Endodermal cell (in vitro differentiated cells): Measurements from ENCODE around the gene EMP3. TPM values are rescaled to one million over a fixed set of nuclear protein-coding genes. Genes with fewer than 3 reads are reported as not detected.
A peak's percentile ranks its signal among the peaks of the same experiment; 100 is the strongest.

Experiments used
- DNase-seq: peaks from one replicate; pipeline ENCODE4 v3.0.0-alpha.2; 2017
- H3K27ac ChIP-seq: 2 replicates; pipeline ENCODE4 v1.5.1; 2013; ENCODE audit warnings: mild to moderate bottlenecking, low read depth, low read length, moderate library complexity
- H3K27me3 ChIP-seq: 2 replicates; pipeline ENCODE4 v1.6.1; 2013; ENCODE audit warnings: mild to moderate bottlenecking, low read length, moderate library complexity; ENCODE audit not compliant: insufficient read depth, control insufficient read depth, poor library complexity, severe bottlenecking
- H3K36me3 ChIP-seq: 2 replicates; pipeline ENCODE4 v1.7.0; 2013; ENCODE audit warnings: mild to moderate bottlenecking, low read length, moderate library complexity; ENCODE audit not compliant: control insufficient read depth, insufficient read depth
- H3K4me1 ChIP-seq: one replicate; pipeline ENCODE4 v1.7.0; 2013; ENCODE audit warnings: low read length; ENCODE audit not compliant: control insufficient read depth, insufficient read depth
- H3K4me3 ChIP-seq: 2 replicates; pipeline ENCODE4 v1.5.1; 2013; ENCODE audit warnings: mild to moderate bottlenecking, low read length, moderate library complexity
- H3K9ac ChIP-seq: 2 replicates; pipeline ENCODE4 v1.6.1; 2013; ENCODE audit warnings: mild to moderate bottlenecking, low read length, moderate library complexity; ENCODE audit not compliant: poor library complexity, severe bottlenecking; ENCODE audit errors: extremely low read depth
- H3K9me3 ChIP-seq: 2 replicates; pipeline ENCODE4 v1.6.1; 2013; ENCODE audit warnings: mild to moderate bottlenecking, low read length, moderate library complexity; ENCODE audit not compliant: control insufficient read depth
- H3K27ac Mint-ChIP-seq: 2 replicates; pipeline ENCODE4 v1.8.0; 2020; ENCODE audit warnings: mixed read lengths
- H3K27me3 Mint-ChIP-seq: 2 replicates; pipeline ENCODE4 v1.8.0; 2021; ENCODE audit warnings: mild to moderate bottlenecking, mixed read lengths; ENCODE audit not compliant: insufficient read depth
- H3K36me3 Mint-ChIP-seq: 2 replicates; pipeline ENCODE4 v1.8.0; 2020; ENCODE audit warnings: low read depth, mixed read lengths
- H3K4me1 Mint-ChIP-seq: 2 replicates; pipeline ENCODE4 v1.8.0; 2020; ENCODE audit warnings: mixed read lengths
- H3K4me3 Mint-ChIP-seq: 2 replicates; pipeline ENCODE4 v1.8.0; 2020; ENCODE audit warnings: mild to moderate bottlenecking, moderate library complexity, mixed read lengths
- H3K9me3 Mint-ChIP-seq: 2 replicates; pipeline ENCODE4 v1.8.0; 2020; ENCODE audit warnings: mild to moderate bottlenecking, mixed read lengths
- WGBS, 2 experiments: methylation state at CpG; one replicate each; pipeline versions ENCODE4 v1.1.5 to v1.1.7; 2013; ENCODE audit warnings: missing lambda C conversion rate in 2 of 2, mixed read lengths in 1 of 2; ENCODE audit not compliant: insufficient coverage in 1 of 2, insufficient read length in 1 of 2; 5-methylcytosine and 5-hydroxymethylcytosine counted together
- total RNA-seq, 2 donors: library from RNA; stranded (reverse); fragmentation: NEBNext Ultra II Directional in 1 of 2; extraction: Animal tissue kit (Norgen Biotek cat#: 25700) in 1 of 2; gene quantifications; 2 replicates in 1 of 2; 3 replicates in 1 of 2; pipeline ENCODE4 v1.2.1, GENCODE V29; 2021
- TF ChIP-seq, protein P1 (sequence below): fragments of 200-600 bp; sonication (generic); conservative IDR thresholded peaks from 2 replicates; pipeline ENCODE4 v1.5.0; 2021; ENCODE audit warnings: antibody characterized with exemption, mild to moderate bottlenecking

EMP3 gene
- total RNA-seq, 2 donors from 2014 or later = 3.5 TPM

DNA sequence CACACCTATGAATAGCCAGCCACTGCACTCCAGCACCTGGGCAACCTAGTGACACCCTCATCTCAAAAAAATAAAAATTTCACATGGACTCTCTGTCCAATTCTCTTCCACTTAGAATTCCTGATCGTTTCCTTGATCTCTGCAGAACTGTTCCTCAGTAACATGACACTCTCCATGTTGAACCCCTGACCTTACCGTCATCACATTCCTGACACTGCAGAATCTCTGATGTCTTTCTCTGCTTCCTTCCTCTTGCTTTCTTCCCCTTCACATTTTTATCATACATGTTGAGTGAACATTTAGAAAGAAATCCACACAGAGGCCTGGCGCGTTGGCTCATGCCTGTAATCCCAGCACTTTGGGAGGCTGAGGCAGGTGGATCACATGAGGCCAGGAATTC, 40.5 kb upstream of the EMP3 start:
- Mint-ChIP-seq H3K4me1 (peaks cover 4% of the 10 kb centered on the region), H3K36me3 (peaks cover 80% of the 10 kb centered on the region), H3K27me3 (peaks cover 17% of the 10 kb centered on the region), H3K4me3 (no peak overlapping the region), H3K9me3 (peaks cover 64% of the 10 kb centered on the region), H3K27ac (no peak overlapping the region)
- DNase-seq = no peak
- WGBS, 2 experiments = 87 to 96% methylated on average over 4 of the region's 4 CpGs
- H3K27ac ChIP-seq = no peak overlapping the region
- H3K4me1 ChIP-seq = no peaks in the 10 kb centered on the region
- no peaks in the 10 kb centered on the region for H3K27me3 ChIP-seq
- no peak overlapping the region for H3K4me3 ChIP-seq
- H3K36me3 ChIP-seq = peaks cover 67% of the 10 kb centered on the region
- H3K9me3 ChIP-seq = peaks cover 41% of the 10 kb centered on the region
- TF ChIP-seq, protein P1, sequence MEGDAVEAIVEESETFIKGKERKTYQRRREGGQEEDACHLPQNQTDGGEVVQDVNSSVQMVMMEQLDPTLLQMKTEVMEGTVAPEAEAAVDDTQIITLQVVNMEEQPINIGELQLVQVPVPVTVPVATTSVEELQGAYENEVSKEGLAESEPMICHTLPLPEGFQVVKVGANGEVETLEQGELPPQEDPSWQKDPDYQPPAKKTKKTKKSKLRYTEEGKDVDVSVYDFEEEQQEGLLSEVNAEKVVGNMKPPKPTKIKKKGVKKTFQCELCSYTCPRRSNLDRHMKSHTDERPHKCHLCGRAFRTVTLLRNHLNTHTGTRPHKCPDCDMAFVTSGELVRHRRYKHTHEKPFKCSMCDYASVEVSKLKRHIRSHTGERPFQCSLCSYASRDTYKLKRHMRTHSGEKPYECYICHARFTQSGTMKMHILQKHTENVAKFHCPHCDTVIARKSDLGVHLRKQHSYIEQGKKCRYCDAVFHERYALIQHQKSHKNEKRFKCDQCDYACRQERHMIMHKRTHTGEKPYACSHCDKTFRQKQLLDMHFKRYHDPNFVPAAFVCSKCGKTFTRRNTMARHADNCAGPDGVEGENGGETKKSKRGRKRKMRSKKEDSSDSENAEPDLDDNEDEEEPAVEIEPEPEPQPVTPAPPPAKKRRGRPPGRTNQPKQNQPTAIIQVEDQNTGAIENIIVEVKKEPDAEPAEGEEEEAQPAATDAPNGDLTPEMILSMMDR = no peak
- H3K9ac ChIP-seq = no peak overlapping the region

DNA sequence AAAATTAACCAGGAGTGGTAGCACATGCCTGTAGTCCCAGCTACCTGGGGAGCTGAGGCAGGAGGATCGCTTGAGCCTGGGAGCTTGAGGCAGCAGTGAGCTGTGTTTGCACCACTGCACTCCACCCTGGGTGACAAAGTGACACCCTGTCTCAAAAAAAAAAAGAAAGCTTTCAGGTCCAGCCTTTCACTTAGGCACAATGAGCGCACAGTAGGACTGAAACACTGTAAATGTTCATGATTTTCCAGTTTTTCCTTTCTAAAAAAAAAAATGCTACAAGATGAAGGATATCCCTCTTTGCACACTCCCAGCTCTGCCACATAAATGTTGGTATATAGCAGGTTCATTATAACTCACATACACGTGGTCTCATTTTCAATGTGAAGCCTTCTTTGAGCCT, 37.6 kb upstream of the EMP3 start:
- no peak overlapping the region for H3K9ac ChIP-seq
- peaks cover 53% of the 10 kb centered on the region for H3K9me3 Mint-ChIP-seq
- peaks cover 33% of the 10 kb centered on the region for H3K9me3 ChIP-seq
- 90 to 93% methylated on average over 3 of the region's 3 CpGs for WGBS, 2 experiments
- H3K4me1 Mint-ChIP-seq = peaks cover 5% of the 10 kb centered on the region
- H3K4me1 ChIP-seq = no peaks in the 10 kb centered on the region
- peaks cover 52% of the 10 kb centered on the region for H3K36me3 ChIP-seq
- H3K27me3 Mint-ChIP-seq = peaks cover 31% of the 10 kb centered on the region
- no peak overlapping the region for H3K27ac Mint-ChIP-seq
- no peaks in the 10 kb centered on the region for H3K27me3 ChIP-seq
- TF ChIP-seq, protein P1 = no peak
- no peak overlapping the region for H3K4me3 ChIP-seq
- DNase-seq = no peak
- H3K27ac ChIP-seq = no peak overlapping the region
- peaks cover 59% of the 10 kb centered on the region for H3K36me3 Mint-ChIP-seq
- no peak overlapping the region for H3K4me3 Mint-ChIP-seq

DNA sequence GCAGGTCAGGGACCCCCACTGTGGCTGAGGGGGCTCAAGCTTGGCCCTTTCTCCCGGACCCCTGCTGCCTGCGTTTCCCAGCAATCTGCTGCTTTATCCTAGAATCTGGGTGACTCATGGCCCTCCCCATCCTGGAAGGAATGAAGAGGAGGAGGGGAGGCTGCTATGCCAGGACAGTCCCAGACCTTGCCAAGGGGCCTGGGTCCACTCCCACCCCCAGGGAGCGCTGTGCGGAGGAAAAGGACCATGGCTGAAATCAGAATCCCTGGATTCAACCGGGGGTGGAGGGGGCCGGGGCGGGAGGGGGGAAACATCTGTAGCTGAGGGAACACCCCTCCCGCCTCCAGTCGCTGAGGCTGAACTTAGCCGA, 35.0 kb upstream of the EMP3 start:
- 0 to 1% methylated on average over 1 to 10 of the region's 10 CpGs for WGBS, 2 experiments
- H3K4me3 ChIP-seq = peak overlapping the region; percentile 78
- TF ChIP-seq, protein P1 = peak; percentile 78
- Mint-ChIP-seq H3K4me3 (peak overlapping the region; percentile 49), H3K36me3 (peaks cover 33% of the 10 kb centered on the region), H3K27ac (peak overlapping the region; percentile 70), H3K27me3 (peaks cover 45% of the 10 kb centered on the region), H3K9me3 (peaks cover 30% of the 10 kb centered on the region), H3K4me1 (peaks cover 5% of the 10 kb centered on the region)
- H3K36me3 ChIP-seq = peaks cover 27% of the 10 kb centered on the region
- peaks cover 16% of the 10 kb centered on the region for H3K9me3 ChIP-seq
- H3K4me1 ChIP-seq = no peaks in the 10 kb centered on the region
- H3K27me3 ChIP-seq = no peaks in the 10 kb centered on the region
- peak; percentile 97 for DNase-seq
- no peak overlapping the region for H3K9ac ChIP-seq
- no peak overlapping the region for H3K27ac ChIP-seq
